HG03135 (cell line): Measurements from ENCODE around the gene C3.
"Not testable (repeated sequence)": the region's sequence is repeated elsewhere in the genome, so short reads cannot be mapped to it uniquely, and the experiment has no call there.

Experiments
- ATAC-seq: cut with Tn5 transposase; IDR thresholded peaks from one replicate; pipeline ENCODE4 v1.9.1; 2021; ENCODE audit warnings: mild to moderate bottlenecking, moderate library complexity; ENCODE audit not compliant: unreplicated experiment

C3 gene

GRCh38 chr19:6693056-6693471, 27.4 kb downstream of the C3 start:
- no peak for ATAC-seq

GRCh38 chr19:6692027-6692426, 28.4 kb downstream of the C3 start:
- ATAC-seq: no peak

GRCh38 chr19:6691342-6691741, 29.1 kb downstream of the C3 start:
- ATAC-seq: no peak

GRCh38 chr19:6690160-6690885, 30.1 kb downstream of the C3 start:
- no peak for ATAC-seq

GRCh38 chr19:6687114-6687513, 33.3 kb downstream of the C3 start:
- ATAC-seq: no peak

GRCh38 chr19:6686628-6686975, 33.8 kb downstream of the C3 start:
- ATAC-seq: no peak

GRCh38 chr19:6685962-6686627, 34.4 kb downstream of the C3 start:
- ATAC-seq: no peak

- no peak for ATAC-seq
Measured at GRCh38 chr19:6685482-6685881, 35.0 kb downstream of the C3 start.

GRCh38 chr19:6683971-6684370, 36.5 kb downstream of the C3 start:
- ATAC-seq: no peak

GRCh38 chr19:6682607-6683128, 37.8 kb downstream of the C3 start:
- ATAC-seq: no peak

GRCh38 chr19:6680141-6680540, 40.3 kb downstream of the C3 start:
- no peak for ATAC-seq

GRCh38 chr19:6679139-6679538, 41.3 kb downstream of the C3 start:
- no peak for ATAC-seq

GRCh38 chr19:6678690-6679109, 41.8 kb downstream of the C3 start:
- ATAC-seq: no peak

- ATAC-seq: no peak
Measured at GRCh38 chr19:6677883-6678689, 42.4 kb downstream of the C3 start.

- no peak for ATAC-seq
Measured at GRCh38 chr19:6677495-6677882, 43.0 kb downstream of the C3 start.

GRCh38 chr19:6676288-6676687, 44.2 kb downstream of the C3 start:
- ATAC-seq: no peak

- peak; percentile 41 for ATAC-seq
Measured at GRCh38 chr19:6674868-6675305, 45.6 kb downstream of the C3 start.

GRCh38 chr19:6674408-6674807, 46.0 kb downstream of the C3 start:
- ATAC-seq: not testable (repeated sequence)

- no peak for ATAC-seq
Measured at GRCh38 chr19:6672693-6673290, 47.7 kb downstream of the C3 start.

- no peak for ATAC-seq
Measured at GRCh38 chr19:6671960-6672359, 48.5 kb downstream of the C3 start.

- no peak for ATAC-seq
Measured at GRCh38 chr19:6668691-6669090, 51.8 kb downstream of the C3 start.
